HUDEP-2 (cell line): Measurements from ENCODE around the gene TAF11L4.
"Not testable (repeated sequence)": the region's sequence is repeated elsewhere in the genome, so short reads cannot be mapped to it uniquely, and the experiment has no call there.

Experiments used
- DNase-seq, 76 experiments: peaks; one replicate each; lab custom pipeline; 2025; ENCODE audit not compliant: unreplicated experiment in 76 of 76; lab: John Stamatoyannopoulos, UW

TAF11L4 gene

DNA sequence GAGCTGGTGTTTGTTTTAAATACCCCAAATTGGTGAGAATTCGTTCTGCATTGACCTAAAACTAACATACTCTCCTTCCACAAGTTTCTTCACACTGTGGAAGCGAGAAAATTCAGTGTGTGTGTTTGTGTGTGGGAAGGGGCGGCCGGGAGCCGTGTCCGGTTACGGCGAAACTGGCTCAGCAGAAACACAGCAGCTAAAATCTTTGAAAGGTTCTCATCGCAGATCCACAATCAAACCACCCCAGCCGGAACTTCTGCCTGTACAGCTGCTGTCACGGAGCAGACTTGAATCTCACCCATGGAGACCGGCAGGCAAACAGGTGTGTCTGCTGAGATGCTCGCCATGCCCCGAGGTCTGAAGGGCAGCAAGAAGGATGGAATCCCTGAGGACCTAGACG lies at the start of gene TAF11L4:
Gene TAF11L4, plus strand, starts transcription at position 301 of the 400 bp plus-strand sequence.
- not testable (repeated sequence) for DNase-seq

DNA sequence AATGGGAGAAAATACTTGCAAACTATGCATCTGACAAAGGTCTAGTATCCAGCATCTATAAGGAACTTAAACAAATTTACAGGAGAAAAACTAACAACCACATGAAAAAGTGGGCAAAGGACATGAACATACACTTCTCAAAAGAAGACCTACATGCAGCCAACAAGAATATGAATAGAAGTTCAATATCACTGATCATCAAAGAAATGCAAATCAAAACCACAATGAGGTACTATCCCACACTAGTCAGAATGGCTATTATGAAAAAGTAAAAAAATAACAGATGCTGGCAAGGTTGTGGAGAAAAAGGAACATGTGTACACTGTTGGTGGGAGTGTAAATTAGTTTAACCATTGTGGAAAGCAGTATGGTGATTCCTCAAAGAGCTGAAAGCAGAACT lies 46.5 kb upstream of the TAF11L4 start:
- not testable (repeated sequence) for DNase-seq

GRCh38 chr5:17477043-17477442 lies 44.6 kb upstream of the TAF11L4 start:
- DNase-seq: no peak

DNA sequence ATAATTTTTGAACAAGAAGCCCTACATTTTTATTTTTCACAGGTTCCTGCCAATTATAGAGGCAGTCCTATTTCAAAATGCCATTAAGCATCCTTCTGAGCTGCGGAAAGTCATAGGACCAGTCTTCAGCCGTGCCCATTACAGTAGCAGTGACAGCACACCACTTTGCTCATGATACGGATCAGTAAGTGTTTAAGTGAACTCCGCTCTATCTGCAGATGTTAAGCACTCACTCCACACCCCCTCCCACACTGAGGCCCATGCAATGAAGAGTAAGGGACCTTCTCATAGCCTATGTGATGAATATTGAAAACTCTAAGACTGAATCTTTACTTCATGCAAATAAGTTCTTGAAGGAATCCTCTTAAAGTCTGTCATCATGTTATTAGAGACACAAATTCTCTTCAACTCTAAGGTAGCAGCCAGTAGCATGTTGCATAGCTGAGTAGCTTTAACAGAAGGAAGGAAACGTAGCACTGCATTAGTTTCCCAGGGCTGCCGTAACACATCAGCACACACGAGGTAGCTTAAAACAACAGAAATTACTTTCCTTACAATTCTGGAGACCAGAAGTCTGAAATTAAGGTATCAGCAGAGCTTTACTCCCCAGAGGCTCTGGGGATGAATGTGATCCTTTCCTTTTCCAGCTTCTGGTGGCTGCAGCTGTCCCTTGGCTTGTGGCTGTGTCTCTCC lies 43.9 kb upstream of the TAF11L4 start:
- DNase-seq: no peak

- no peak for DNase-seq
Measured at GRCh38 chr5:17481378-17481777, 40.2 kb upstream of the TAF11L4 start.

DNA sequence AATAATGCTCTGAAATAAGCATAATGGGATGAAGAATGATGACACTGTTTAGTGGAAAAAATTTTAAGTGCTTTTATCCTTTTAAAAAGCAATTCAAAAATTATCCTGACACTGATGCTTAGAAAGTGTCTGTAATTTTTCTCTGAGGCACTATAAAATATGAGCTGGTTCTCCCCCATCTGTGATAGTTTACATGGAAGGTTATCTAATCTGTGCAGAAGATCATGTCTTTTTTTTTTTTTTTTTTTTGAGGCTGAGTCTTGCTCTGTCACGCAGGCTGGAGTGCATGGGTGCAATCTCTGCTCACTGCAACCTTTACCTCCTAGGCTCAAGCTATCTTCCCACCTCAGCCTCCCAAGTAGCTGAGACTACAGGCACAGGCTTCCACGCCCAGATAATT lies 38.8 kb upstream of the TAF11L4 start:
- DNase-seq: no peak

GRCh38 chr5:17486464-17487173 lies 35.0 kb upstream of the TAF11L4 start:
- DNase-seq: not testable (repeated sequence)

DNA sequence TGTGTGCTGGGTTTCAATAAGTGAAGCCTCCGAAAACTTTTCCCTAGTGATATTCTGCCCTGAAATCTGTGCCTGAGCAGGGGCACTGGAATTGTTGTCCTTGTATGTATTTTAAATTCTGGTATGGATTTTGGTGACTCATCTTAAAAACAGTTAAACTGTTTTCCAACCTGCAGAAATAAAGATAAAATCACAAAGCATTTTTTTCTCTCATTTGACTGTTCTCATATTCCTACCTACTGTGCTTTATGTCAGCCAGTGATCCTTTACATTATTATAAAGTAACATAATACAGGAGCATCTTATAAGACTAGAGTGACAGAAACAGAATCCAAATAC lies 34.5 kb upstream of the TAF11L4 start:
- no peak for DNase-seq

GRCh38 chr5:17491257-17491656 lies 30.3 kb upstream of the TAF11L4 start:
- not testable (repeated sequence) for DNase-seq

DNA sequence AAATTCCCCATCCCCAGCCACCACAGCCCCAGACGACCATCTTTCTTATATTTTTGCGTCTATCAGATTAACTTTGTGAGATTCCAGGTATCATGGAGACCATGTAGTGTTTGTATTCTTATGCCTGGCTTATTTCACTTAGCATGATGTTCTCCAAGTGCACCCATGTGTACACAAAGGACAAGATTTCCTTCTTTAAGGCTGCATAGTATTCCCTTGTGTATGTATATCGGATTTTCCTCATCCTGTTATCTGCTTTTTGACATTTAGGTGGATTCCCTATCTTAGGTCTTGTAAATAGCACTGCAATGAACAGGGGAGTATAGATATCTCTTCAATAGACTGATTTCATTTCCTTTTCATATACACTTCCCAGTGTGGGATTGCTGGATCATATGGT lies 28.8 kb upstream of the TAF11L4 start:
- DNase-seq: no peak

- DNase-seq: no peak
Measured at GRCh38 chr5:17497446-17497845, 24.2 kb upstream of the TAF11L4 start.

DNA sequence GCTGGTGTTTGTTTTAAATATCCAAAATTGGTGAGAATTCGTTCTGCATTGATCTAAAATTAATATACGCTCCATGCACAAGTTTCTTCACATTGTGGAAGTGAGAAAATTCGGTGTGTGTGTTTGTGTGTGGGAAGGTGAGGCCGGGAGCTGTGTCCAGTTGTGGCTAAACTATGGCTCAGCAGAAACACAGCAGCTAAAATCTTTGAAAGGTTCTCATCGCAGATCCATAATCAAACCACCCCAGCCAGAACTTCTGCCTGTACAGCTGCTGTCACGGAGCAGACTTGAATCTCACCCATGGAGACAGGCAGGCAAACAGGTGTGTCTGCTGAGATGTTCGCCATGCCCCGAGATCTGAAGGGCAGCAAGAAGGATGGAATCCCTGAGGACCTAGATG lies 23.7 kb upstream of the TAF11L4 start, which contains the start of gene TAF11L2:
Gene TAF11L2, plus strand, starts transcription at position 301 of the 400 bp plus-strand sequence.
- not testable (repeated sequence) for DNase-seq

DNA sequence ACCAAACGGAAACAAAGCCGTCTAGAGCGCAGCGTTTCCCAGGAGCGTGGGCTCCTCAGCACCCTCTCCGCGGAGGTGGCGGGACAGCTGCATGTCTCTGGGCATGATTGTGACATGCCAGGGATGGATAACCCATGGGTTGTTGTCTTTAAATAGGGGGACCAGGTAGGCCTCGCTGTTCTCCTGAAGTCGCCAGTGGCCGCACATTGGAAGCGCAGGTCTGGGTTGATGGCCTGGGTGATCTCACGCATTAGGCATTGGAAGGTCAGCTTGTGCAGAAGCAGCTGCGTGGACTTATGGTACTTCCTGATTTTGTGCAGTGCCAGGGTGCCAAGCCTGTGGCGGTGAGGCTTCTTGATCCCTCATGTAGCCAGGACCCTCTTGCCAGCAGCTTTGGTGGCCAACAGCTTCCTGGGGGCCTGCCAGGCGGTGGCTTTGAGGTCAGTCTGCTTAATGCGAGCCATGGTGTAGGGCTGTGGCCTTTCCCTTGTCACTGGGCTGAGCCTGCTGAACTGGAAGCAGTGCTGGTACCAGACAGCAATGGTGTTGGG lies 9.8 kb upstream of the TAF11L4 start:
- no peak for DNase-seq

DNA sequence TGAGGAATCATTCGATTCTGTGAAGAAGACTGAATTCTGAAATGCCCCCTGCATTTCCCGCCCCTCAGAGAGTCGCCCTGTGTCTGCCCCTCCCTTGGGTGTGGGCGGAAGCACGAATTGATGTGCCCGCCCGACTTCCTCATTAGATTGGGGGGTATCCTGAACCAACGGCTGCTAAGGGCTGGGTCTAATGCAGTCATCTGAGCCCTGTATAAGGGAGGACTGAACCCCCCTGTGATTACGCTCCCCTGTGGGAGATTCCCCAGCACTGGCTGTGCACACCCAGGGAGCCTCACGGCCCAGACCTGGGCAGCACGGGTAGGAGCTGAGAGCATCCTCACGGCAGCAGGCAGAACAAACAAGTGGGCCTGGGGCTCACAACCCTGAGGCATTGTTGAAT lies 4.1 kb upstream of the TAF11L4 start:
- not testable (repeated sequence) for DNase-seq

- not testable (repeated sequence) for DNase-seq
Measured at GRCh38 chr5:17518067-17518466, 3.5 kb upstream of the TAF11L4 start, which contains the start of gene TAF11L3. Gene TAF11L3, plus strand, starts transcription at chr5:17518367.

DNA sequence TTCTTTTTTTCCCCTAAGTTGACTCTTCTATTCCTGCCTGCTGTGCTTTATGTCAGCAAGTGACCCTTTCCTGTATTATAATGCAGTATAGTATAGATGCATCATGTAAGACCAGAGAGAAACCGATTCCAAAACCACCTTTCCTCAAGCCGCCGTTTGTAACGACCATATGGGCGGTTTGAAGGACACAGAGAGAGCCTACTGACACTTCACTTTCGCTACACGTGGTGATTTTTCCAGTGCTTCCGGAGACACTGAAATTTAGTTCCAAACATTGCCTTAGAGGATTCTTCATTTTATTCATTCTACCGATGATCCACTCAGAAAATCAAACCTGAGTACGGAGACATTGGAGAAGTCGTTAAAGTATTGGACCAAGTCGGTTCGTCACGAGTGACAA lies 2.1 kb upstream of the TAF11L4 start:
- not testable (repeated sequence) for DNase-seq

GRCh38 chr5:17524935-17525334 lies 3.3 kb downstream of the TAF11L4 start, which contains the start of gene TAF11L5:
Gene TAF11L5, plus strand, starts transcription at chr5:17525235.
- not testable (repeated sequence) for DNase-seq

- not testable (repeated sequence) for DNase-seq
Measured at GRCh38 chr5:17526504-17526903, 4.9 kb downstream of the TAF11L4 start.

DNA sequence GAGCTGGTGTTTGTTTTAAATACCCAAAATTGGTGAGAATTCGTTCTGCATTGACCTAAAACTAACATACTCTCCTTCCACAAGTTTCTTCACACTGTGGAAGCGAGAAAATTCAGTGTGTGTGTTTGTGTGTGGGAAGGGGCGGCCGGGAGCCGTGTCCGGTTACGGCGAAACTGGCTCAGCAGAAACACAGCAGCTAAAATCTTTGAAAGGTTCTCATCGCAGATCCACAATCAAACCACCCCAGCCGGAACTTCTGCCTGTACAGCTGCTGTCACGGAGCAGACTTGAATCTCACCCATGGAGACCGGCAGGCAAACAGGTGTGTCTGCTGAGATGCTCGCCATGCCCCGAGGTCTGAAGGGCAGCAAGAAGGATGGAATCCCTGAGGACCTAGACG lies 6.8 kb downstream of the TAF11L4 start, which contains the start of gene TAF11L6:
Gene TAF11L6, plus strand, starts transcription at position 301 of the 400 bp plus-strand sequence.
- not testable (repeated sequence) for DNase-seq
